ENCODE data around the gene SIGLEC5. TPM values are rescaled to one million over a fixed set of nuclear protein-coding genes. Genes with fewer than 3 reads are reported as not detected.

The SIGLEC5 gene
- total and polyA plus RNA-seq, 2 of the 8 experiments (the other 6 are each of a cell fraction or from before 2014, with no cell fraction given): not detected

DNA sequence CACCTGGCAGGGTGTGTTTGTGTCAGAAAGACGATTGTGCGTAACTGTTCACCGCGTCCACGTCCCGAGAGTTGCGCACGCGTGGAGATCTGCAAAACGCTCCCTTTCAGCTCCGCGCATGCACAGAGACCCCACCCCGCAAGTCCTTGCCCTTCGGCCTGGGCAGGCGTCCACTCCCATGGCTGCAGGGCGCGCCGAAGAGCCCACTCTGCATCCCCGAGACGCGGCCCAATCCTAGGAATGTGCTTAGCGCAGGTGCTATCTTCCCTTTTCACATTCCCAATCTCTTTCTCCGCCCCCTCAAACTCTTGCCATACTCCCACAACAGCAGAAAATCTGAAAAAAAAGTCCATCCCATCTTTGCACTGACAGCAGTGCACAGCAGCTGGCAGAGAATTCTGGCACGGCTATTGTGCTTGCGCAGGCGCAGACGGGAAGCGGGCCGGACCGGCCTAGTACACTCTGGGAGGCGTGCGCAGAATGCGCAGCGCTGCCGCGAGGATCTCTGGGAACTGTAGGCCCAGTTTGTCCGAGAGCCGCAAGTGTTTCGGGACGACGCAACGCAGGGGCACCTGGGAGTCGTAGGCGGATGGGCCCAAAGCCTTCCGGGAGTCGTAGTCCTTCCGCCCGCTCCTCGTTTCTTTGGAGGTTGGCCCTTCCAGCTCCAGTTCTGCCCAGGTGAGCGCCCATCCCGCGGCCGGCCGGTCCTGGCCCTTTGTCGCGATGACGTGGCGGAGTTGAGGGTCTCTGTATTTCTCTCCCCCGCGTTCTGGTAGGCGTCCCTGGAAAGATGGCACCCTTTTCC is 36.0 kb downstream of the SIGLEC5 start (continued):
- TF ChIP-seq, protein P1, sequence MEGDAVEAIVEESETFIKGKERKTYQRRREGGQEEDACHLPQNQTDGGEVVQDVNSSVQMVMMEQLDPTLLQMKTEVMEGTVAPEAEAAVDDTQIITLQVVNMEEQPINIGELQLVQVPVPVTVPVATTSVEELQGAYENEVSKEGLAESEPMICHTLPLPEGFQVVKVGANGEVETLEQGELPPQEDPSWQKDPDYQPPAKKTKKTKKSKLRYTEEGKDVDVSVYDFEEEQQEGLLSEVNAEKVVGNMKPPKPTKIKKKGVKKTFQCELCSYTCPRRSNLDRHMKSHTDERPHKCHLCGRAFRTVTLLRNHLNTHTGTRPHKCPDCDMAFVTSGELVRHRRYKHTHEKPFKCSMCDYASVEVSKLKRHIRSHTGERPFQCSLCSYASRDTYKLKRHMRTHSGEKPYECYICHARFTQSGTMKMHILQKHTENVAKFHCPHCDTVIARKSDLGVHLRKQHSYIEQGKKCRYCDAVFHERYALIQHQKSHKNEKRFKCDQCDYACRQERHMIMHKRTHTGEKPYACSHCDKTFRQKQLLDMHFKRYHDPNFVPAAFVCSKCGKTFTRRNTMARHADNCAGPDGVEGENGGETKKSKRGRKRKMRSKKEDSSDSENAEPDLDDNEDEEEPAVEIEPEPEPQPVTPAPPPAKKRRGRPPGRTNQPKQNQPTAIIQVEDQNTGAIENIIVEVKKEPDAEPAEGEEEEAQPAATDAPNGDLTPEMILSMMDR (IDR thresholded peaks at IDR 0.05; ENCODE audit: control extremely low read depth in 1 of 3, insufficient read depth in 1 of 3, low read depth in 1 of 3, low read length in 3 of 3): no peak
- TF ChIP-seq KDM4A (IDR thresholded peaks at IDR 0.05; ENCODE audit: low read depth, low read length, severe bottlenecking): peak; percentile 75
- no peak for TF ChIP-seq GTF2F1 (IDR thresholded peaks at IDR 0.05; ENCODE audit: borderline replicate concordance, low read depth, low read length)
- TF ChIP-seq RNF2 (IDR thresholded peaks at IDR 0.05; ENCODE audit: borderline replicate concordance, low read depth, low read length, missing control alignments, poor library complexity, severe bottlenecking): no peak
- TF ChIP-seq JUND (IDR thresholded peaks at IDR 0.05; ENCODE audit: low read length): no peak
- TF ChIP-seq CTBP2 (IDR thresholded peaks at IDR 0.05; ENCODE audit: borderline replicate concordance, insufficient read depth, insufficient read length, low read length): no peak
- peak; percentile 15; the same call in 1 of the 2 replicates for TF ChIP-seq PHF8 (conservative IDR thresholded peaks at IDR 0.05; ENCODE audit: low read depth, low read length)
- no peak for TF ChIP-seq TAF7 (optimal IDR thresholded peaks at IDR 0.05; ENCODE audit: borderline replicate concordance, low read depth, low read length)
